ENCODE results near the gene CYP2A7. TPM values are rescaled to one million over a fixed set of nuclear protein-coding genes. Genes with fewer than 3 reads are reported as not detected.
"Not testable (repeated sequence)": the region's sequence is repeated elsewhere in the genome, so short reads cannot be mapped to it uniquely, and the experiment has no call there.

Gene CYP2A7
- total RNA-seq, 1 donor from 2014 or later, result not detected

GRCh38 chr19:40921005-40921897 lies 39.2 kb upstream of the CYP2A7 start:
- Histone ChIP-seq H3K4me3 (no peak overlapping the region), H3K4me1 (no peaks in the 10 kb centered on the region), H3K27me3 (no peaks in the 10 kb centered on the region), H3K27ac (no peak overlapping the region), H3K9me3 (peaks cover 6 to 10% of the 10 kb centered on the region in 2 donors), H3K36me3 (no peaks in the 10 kb centered on the region)
- no peak for TF ChIP-seq CTCF (IDR thresholded peaks at IDR 0.05)
- intact Hi-C loops (cut with DNase I), result no loop called here
- no peak for DNase-seq (ENCODE audit: low spot score in 2 of 2)

- Histone ChIP-seq H3K4me1 (no peaks in the 10 kb centered on the region), H3K9me3 (peaks cover 6 to 13% of the 10 kb centered on the region in 2 donors), H3K27ac (no peak overlapping the region), H3K36me3 (no peaks in the 10 kb centered on the region), H3K27me3 (no peaks in the 10 kb centered on the region), H3K4me3 (no peak overlapping the region)
- TF ChIP-seq CTCF (IDR thresholded peaks at IDR 0.05), result no peak
- intact Hi-C loops (cut with DNase I), result no loop called here
- no peak for DNase-seq (ENCODE audit: low spot score in 2 of 2)
Measured at GRCh38 chr19:40920300-40921004, 38.4 kb upstream of the CYP2A7 start.

- intact Hi-C loops (cut with DNase I); H3K4me1 ChIP-seq; DNase-seq (ENCODE audit: low spot score in 2 of 2); H3K27me3 ChIP-seq; H3K4me3 ChIP-seq; H3K36me3 ChIP-seq; H3K27ac ChIP-seq: not testable (repeated sequence)
- peaks cover 6 to 15% of the 10 kb centered on the region in 2 donors for H3K9me3 ChIP-seq
Measured at GRCh38 chr19:40919530-40920299, 37.7 kb upstream of the CYP2A7 start.

GRCh38 chr19:40918303-40918702 lies 36.3 kb upstream of the CYP2A7 start:
- DNase-seq (ENCODE audit: low spot score in 2 of 2); H3K27ac ChIP-seq; H3K4me3 ChIP-seq; H3K36me3 ChIP-seq; H3K27me3 ChIP-seq; H3K4me1 ChIP-seq; intact Hi-C loops (cut with DNase I): not testable (repeated sequence)
- H3K9me3 ChIP-seq, result peaks cover 6 to 26% of the 10 kb centered on the region in 2 donors

DNA sequence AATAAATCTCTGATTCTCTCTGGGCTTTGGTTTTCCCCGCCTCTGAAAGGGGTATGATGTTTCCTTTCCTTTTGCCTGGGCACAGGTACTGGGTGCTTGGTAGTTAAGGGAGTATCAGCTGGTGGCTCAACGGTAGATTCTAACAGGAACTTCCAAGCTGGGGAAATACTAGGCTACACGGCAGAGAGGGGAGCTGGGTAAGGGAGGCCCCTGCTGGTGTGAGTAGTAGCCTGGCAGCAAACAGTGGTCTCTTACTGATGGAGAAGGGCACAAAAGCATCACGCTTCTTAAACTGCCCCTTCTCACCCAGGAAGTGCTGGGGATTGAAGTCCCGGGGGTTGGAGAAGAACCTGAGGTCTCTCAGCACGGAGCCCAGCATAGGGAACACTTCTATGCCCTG lies 26.9 kb upstream of the CYP2A7 start:
- DNase-seq (ENCODE audit: low spot score in 2 of 2), result no peak
- Histone ChIP-seq H3K36me3 (no peaks in the 10 kb centered on the region), H3K9me3 (peaks cover 0 to 11% of the 10 kb centered on the region in 2 donors), H3K4me1 (no peaks in the 10 kb centered on the region), H3K27me3 (no peaks in the 10 kb centered on the region), H3K4me3 (peak overlapping the region in 1 of 2 donors; percentile 48), H3K27ac (no peak overlapping the region)
- peak in 1 of 3 experiments; percentile 44 for TF ChIP-seq CTCF (IDR thresholded peaks at IDR 0.05)
- intact Hi-C loops (cut with DNase I), result no loop called here

- H3K4me1 ChIP-seq, result no peaks in the 10 kb centered on the region
- H3K4me3 ChIP-seq, result peak overlapping the region in 1 of 2 donors; percentile 48
- no peak overlapping the region for H3K27ac ChIP-seq
- DNase-seq (ENCODE audit: low spot score in 2 of 2), result no peak
- no peaks in the 10 kb centered on the region for H3K27me3 ChIP-seq
- peaks cover 0 to 6% of the 10 kb centered on the region in 2 donors for H3K9me3 ChIP-seq
- intact Hi-C loops (cut with DNase I), result no loop called here
- TF ChIP-seq CTCF (IDR thresholded peaks at IDR 0.05), result no peak
- no peaks in the 10 kb centered on the region for H3K36me3 ChIP-seq
Measured at GRCh38 chr19:40907968-40908735, 26.1 kb upstream of the CYP2A7 start.
